HepG2 (cell line): ENCODE results near the gene DTNA.

Experiments
- CBX2 ChIP-seq, 2 experiments: fragments of 200-600 bp in 1 of 2; sonication (generic); formaldehyde crosslinking in 1 of 2; IDR thresholded peaks; 2 replicates each; pipeline versions ENCODE4 v1.7.0 to v1.8.1; 2018 to 2022; ENCODE audit warnings: low read depth in 2 of 2, low read length in 1 of 2, mild to moderate bottlenecking in 1 of 2, missing genetic modification reagents in 1 of 2
- ETV6 ChIP-seq: sonication (generic); formaldehyde crosslinking; conservative IDR thresholded peaks from 2 replicates; pipeline ENCODE4 v1.4.0; 2020; ENCODE audit warnings: missing genetic modification reagents
- FOXK1 ChIP-seq: sonication (generic); formaldehyde crosslinking; IDR thresholded peaks from 2 replicates; pipeline ENCODE4 v1.4.0; 2020; ENCODE audit warnings: low read depth, missing genetic modification reagents, borderline replicate concordance
- MED1 ChIP-seq: sonication (generic); formaldehyde crosslinking; IDR thresholded peaks from 2 replicates; pipeline ENCODE4 v1.4.0; 2020; ENCODE audit warnings: missing genetic modification reagents
- SIN3A ChIP-seq: IDR thresholded peaks from 2 replicates; pipeline ENCODE4 v1.6.1; 2011; ENCODE audit warnings: low read depth, mild to moderate bottlenecking, control low read depth, low read length, borderline replicate concordance
- SKI ChIP-seq: fragments of 450-650 bp; IDR thresholded peaks from one replicate; pipeline ENCODE4 v1.6.1; 2018; ENCODE audit warnings: mild to moderate bottlenecking; ENCODE audit not compliant: partially characterized antibody
- TF ChIP-seq, protein P1 (sequence below): sonication (generic); formaldehyde crosslinking; IDR thresholded peaks from 2 replicates; pipeline ENCODE4 v1.4.0; 2020; ENCODE audit warnings: mild to moderate bottlenecking, low read depth, missing genetic modification reagents
- TF ChIP-seq, protein P2 (sequence below): sonication (generic); formaldehyde crosslinking; IDR thresholded peaks from 2 replicates; pipeline ENCODE4 v1.8.0; 2022; ENCODE audit warnings: missing genetic modification reagents, mild to moderate bottlenecking, moderate library complexity, borderline replicate concordance
- TF ChIP-seq, protein P3 (sequence below): sonication (generic); formaldehyde crosslinking; IDR thresholded peaks from 2 replicates; pipeline ENCODE4 v1.5.0; 2020; ENCODE audit warnings: mild to moderate bottlenecking, missing genetic modification reagents, moderate library complexity
- TF ChIP-seq, protein P4 (sequence below), 2 experiments: IDR thresholded peaks; 2 replicates each; pipeline ENCODE4 v1.6.1; 2011 to 2012; ENCODE audit warnings: low read length in 2 of 2, borderline replicate concordance in 1 of 2, low read depth in 1 of 2, mild to moderate bottlenecking in 1 of 2, moderate library complexity in 1 of 2
- TF ChIP-seq, protein P5 (sequence below): sonication (generic); formaldehyde crosslinking; IDR thresholded peaks from one replicate; pipeline ENCODE4 v1.5.1; 2020; ENCODE audit warnings: mild to moderate bottlenecking, missing genetic modification reagents; ENCODE audit errors: not compliant biosample characterization

DNA sequence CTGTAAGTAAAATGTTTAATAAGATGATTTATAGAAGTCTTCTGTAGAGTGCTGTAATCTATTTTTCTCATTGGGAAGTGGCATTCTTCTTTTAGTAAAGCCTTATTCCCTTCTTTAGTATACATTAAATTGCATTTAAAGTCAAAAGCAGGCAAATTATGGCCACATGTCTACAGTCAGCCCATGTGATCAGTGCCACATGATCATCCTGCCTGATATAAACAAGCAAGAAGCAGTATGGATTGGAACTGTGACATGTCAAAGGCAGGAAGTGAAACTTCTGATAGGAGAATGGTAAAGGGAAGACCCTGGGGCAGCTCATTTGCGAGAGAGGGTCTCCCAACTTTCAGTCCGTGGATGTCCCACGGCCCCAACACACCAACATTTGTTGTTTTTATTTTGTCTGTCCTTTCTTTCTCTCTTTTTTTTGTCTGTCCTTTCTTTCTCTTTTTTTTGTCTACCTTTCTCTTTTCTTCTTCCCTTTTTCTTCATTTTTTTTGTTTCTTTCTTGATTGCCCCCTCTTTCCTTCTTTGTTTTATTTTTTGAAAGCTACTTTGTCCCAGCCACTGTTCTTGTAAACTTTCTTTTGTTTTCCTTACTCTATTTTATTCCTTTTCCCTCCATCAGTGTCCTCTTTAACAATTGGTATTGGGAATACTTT, 154.9 kb downstream of the DTNA start:
- TF ChIP-seq, protein P1, sequence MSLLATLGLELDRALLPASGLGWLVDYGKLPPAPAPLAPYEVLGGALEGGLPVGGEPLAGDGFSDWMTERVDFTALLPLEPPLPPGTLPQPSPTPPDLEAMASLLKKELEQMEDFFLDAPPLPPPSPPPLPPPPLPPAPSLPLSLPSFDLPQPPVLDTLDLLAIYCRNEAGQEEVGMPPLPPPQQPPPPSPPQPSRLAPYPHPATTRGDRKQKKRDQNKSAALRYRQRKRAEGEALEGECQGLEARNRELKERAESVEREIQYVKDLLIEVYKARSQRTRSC (CRISPR knock-in tag) = no peak
- TF ChIP-seq, protein P2, sequence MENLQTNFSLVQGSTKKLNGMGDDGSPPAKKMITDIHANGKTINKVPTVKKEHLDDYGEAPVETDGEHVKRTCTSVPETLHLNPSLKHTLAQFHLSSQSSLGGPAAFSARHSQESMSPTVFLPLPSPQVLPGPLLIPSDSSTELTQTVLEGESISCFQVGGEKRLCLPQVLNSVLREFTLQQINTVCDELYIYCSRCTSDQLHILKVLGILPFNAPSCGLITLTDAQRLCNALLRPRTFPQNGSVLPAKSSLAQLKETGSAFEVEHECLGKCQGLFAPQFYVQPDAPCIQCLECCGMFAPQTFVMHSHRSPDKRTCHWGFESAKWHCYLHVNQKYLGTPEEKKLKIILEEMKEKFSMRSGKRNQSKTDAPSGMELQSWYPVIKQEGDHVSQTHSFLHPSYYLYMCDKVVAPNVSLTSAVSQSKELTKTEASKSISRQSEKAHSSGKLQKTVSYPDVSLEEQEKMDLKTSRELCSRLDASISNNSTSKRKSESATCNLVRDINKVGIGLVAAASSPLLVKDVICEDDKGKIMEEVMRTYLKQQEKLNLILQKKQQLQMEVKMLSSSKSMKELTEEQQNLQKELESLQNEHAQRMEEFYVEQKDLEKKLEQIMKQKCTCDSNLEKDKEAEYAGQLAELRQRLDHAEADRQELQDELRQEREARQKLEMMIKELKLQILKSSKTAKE = no peak
- TF ChIP-seq, protein P3, sequence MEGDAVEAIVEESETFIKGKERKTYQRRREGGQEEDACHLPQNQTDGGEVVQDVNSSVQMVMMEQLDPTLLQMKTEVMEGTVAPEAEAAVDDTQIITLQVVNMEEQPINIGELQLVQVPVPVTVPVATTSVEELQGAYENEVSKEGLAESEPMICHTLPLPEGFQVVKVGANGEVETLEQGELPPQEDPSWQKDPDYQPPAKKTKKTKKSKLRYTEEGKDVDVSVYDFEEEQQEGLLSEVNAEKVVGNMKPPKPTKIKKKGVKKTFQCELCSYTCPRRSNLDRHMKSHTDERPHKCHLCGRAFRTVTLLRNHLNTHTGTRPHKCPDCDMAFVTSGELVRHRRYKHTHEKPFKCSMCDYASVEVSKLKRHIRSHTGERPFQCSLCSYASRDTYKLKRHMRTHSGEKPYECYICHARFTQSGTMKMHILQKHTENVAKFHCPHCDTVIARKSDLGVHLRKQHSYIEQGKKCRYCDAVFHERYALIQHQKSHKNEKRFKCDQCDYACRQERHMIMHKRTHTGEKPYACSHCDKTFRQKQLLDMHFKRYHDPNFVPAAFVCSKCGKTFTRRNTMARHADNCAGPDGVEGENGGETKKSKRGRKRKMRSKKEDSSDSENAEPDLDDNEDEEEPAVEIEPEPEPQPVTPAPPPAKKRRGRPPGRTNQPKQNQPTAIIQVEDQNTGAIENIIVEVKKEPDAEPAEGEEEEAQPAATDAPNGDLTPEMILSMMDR (CRISPR knock-in tag) = no peak
- no peak for TF ChIP-seq FOXK1
- no peak for TF ChIP-seq MED1 (CRISPR knock-in tag)
- no peak for TF ChIP-seq ETV6 (CRISPR knock-in tag)
- TF ChIP-seq, protein P4, sequence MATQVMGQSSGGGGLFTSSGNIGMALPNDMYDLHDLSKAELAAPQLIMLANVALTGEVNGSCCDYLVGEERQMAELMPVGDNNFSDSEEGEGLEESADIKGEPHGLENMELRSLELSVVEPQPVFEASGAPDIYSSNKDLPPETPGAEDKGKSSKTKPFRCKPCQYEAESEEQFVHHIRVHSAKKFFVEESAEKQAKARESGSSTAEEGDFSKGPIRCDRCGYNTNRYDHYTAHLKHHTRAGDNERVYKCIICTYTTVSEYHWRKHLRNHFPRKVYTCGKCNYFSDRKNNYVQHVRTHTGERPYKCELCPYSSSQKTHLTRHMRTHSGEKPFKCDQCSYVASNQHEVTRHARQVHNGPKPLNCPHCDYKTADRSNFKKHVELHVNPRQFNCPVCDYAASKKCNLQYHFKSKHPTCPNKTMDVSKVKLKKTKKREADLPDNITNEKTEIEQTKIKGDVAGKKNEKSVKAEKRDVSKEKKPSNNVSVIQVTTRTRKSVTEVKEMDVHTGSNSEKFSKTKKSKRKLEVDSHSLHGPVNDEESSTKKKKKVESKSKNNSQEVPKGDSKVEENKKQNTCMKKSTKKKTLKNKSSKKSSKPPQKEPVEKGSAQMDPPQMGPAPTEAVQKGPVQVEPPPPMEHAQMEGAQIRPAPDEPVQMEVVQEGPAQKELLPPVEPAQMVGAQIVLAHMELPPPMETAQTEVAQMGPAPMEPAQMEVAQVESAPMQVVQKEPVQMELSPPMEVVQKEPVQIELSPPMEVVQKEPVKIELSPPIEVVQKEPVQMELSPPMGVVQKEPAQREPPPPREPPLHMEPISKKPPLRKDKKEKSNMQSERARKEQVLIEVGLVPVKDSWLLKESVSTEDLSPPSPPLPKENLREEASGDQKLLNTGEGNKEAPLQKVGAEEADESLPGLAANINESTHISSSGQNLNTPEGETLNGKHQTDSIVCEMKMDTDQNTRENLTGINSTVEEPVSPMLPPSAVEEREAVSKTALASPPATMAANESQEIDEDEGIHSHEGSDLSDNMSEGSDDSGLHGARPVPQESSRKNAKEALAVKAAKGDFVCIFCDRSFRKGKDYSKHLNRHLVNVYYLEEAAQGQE (IDR thresholded peaks at IDR 0.05; ENCODE audit: borderline replicate concordance in 1 of 2, low read depth in 1 of 2, low read length in 2 of 2) = no peak
- TF ChIP-seq SIN3A = no peak
- no peak for TF ChIP-seq SKI
- no peak for TF ChIP-seq CBX2 (IDR thresholded peaks at IDR 0.05; ENCODE audit: low read depth, low read length)
- no peak for TF ChIP-seq CBX2 (CRISPR knock-in tag; IDR thresholded peaks at IDR 0.05; ENCODE audit: low read depth)
- TF ChIP-seq, protein P5, sequence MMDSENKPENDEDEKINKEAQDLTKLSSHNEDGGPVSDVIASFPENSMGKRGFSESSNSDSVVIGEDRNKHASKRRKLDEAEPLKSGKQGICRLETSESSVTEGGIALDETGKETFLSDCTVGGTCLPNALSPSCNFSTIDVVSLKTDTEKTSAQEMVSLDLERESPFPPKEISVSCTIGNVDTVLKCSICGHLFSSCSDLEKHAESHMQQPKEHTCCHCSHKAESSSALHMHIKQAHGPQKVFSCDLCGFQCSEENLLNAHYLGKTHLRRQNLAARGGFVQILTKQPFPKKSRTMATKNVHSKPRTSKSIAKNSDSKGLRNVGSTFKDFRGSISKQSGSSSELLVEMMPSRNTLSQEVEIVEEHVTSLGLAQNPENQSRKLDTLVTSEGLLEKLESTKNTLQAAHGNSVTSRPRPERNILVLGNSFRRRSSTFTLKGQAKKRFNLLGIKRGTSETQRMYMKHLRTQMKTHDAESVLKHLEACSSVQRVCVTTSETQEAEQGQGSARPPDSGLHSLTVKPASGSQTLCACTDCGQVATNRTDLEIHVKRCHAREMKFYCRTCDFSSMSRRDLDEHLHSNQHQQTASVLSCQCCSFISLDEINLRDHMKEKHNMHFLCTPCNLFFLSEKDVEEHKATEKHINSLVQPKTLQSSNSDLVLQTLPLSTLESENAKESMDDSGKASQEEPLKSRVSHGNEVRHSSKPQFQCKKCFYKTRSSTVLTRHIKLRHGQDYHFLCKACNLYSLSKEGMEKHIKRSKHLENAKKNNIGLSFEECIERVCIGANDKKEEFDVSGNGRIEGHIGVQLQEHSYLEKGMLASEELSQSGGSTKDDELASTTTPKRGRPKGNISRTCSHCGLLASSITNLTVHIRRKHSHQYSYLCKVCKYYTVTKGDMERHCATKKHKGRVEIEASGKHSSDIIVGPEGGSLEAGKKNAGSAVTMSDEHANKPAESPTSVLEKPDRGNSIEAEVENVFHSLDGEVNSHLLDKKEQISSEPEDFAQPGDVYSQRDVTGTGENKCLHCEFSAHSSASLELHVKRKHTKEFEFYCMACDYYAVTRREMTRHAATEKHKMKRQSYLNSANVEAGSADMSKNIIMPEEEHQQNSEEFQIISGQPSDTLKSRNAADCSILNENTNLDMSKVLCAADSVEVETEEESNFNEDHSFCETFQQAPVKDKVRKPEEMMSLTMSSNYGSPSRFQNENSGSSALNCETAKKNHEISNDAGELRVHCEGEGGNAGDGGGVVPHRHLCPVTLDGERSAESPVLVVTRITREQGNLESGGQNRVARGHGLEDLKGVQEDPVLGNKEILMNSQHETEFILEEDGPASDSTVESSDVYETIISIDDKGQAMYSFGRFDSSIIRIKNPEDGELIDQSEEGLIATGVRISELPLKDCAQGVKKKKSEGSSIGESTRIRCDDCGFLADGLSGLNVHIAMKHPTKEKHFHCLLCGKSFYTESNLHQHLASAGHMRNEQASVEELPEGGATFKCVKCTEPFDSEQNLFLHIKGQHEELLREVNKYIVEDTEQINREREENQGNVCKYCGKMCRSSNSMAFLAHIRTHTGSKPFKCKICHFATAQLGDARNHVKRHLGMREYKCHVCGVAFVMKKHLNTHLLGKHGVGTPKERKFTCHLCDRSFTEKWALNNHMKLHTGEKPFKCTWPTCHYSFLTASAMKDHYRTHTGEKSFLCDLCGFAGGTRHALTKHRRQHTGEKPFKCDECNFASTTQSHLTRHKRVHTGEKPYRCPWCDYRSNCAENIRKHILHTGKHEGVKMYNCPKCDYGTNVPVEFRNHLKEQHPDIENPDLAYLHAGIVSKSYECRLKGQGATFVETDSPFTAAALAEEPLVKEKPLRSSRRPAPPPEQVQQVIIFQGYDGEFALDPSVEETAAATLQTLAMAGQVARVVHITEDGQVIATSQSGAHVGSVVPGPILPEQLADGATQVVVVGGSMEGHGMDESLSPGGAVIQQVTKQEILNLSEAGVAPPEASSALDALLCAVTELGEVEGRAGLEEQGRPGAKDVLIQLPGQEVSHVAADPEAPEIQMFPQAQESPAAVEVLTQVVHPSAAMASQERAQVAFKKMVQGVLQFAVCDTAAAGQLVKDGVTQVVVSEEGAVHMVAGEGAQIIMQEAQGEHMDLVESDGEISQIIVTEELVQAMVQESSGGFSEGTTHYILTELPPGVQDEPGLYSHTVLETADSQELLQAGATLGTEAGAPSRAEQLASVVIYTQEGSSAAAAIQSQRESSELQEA = no peak
